NK-92 (cell line): Measurements from ENCODE around the gene ZPBP2.

Experiments used
- DNase-seq: peaks from one replicate; lab custom pipeline; 2025; ENCODE audit not compliant: unreplicated experiment; lab: John Stamatoyannopoulos, UW

The ZPBP2 gene

DNA sequence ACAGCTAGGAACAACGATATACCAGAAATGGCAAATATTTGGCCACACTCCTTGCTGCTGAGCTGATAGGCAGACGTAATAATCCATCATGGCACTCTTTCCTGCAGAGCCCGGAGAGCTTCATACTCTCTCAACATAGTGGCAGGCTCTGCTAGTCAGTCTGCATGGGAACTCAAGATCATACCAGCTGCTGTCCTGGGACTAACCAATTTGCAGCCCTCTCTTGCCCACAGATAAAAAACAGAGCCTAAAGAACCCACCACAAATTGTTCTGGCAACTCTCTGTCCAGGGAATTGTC, 36.9 kb downstream of the ZPBP2 start:
- DNase-seq: no peak

DNA sequence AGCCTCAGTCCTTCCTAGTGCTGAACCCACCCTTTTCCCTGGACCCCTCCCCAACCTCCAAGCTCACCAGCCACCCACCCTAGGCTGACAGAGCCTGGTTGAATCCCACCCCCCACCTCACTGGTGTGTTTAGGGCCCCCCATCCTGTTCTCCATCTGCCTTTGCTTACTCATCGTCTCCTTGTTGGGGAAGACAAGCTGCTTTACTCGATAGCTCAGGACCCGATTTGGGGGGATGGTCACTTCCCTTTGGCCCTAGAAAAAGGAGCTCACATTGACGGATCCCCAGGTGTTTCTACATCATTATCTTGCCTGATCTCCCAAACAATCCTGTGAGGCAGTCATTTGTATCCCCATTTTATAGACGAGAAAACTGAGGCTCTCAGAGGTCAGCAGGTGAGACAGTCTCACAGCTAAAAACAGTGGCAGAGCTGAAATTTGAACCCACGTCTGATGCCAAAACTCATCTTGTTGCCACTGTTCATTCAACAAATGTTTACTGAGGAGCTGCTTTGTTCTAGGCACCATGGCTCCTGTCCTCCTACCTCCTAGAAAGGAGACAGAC, 40.9 kb downstream of the ZPBP2 start:
- DNase-seq: no peak

DNA sequence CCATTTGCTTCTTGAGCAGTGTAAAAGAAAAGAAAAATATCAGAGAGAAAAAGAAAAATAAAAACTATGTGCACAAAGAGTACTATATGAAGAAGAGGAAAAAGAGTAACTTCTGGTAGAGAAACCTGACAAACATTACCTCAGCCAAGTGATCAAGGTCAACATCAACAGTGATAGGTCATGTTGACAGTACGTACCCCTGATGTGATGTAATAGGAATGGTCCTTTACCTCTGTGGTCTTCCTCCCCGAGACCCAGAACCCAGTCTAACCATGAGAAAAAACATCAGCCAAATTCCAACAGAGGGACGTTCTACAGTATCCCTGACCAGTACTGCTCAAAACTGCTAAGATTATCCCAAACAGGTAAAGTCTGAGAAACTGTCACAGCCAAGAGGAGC, 46.0 kb downstream of the ZPBP2 start:
- DNase-seq: no peak

DNA sequence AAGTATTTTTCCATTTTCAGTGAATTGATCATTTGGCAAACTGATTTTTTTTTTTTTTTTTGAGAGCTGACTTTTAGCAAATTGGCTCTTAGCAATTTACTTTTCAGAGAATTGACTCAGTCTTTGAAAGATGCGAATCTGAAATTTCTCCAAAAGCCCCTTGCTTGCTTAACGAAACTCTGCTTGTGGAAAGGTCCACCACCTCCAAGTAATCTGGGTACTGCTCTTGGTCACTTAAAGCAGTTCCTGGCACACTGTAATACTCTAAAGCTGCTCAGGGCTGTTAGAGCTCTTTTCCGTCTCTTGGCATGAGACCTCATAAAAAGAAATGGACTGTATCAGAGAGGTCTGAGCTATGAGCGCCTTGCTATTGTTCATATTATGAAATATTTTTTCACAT, 47.6 kb downstream of the ZPBP2 start:
- DNase-seq: no peak

DNA sequence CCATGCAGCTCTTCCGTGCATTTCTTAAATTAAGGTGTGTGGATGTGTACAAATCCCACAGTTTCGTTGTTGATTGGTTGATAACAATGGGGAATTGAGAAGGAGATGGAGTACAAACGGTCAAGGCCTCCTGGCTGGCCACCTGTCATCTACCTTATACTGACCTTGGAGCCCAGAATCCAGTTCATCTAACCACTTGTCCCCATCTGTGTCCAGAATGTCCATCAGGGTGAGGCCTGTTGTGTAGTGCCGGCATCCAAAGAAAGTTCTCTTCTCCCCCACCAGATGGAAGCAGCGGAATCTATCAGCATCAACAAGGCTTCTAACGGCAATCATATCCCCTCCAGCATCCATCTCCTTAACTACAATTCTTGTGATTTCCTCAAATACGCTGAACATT, 48.9 kb downstream of the ZPBP2 start:
- DNase-seq: no peak

DNA sequence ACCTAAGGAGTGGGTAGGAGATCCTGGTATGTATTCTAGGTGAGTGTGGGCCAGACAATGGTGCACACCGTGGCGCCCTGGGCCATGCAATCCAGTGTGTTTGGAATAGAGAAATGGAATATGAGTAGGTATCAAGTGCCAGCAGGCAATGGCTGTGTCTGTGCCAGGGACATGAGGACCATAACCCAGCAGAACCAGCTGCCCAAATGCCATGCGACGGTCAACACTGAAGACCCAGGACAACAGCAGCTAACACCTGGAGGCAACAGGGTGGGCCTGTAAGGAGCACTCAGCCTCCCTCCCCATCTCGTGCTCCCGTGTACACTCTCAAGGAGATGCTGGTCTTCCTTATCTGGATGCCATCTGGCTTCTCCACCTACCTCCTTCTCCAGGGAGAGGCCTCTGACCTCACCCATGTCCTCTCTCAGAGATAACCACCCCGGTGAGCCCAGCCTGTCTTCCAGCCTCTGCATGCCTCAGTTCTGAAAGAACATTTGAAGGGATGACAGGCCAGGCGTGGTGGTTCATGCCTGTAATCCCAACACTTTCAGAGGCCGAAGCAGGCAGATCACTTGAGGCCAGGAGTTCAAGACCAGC, 51.2 kb downstream of the ZPBP2 start:
- no peak for DNase-seq

DNA sequence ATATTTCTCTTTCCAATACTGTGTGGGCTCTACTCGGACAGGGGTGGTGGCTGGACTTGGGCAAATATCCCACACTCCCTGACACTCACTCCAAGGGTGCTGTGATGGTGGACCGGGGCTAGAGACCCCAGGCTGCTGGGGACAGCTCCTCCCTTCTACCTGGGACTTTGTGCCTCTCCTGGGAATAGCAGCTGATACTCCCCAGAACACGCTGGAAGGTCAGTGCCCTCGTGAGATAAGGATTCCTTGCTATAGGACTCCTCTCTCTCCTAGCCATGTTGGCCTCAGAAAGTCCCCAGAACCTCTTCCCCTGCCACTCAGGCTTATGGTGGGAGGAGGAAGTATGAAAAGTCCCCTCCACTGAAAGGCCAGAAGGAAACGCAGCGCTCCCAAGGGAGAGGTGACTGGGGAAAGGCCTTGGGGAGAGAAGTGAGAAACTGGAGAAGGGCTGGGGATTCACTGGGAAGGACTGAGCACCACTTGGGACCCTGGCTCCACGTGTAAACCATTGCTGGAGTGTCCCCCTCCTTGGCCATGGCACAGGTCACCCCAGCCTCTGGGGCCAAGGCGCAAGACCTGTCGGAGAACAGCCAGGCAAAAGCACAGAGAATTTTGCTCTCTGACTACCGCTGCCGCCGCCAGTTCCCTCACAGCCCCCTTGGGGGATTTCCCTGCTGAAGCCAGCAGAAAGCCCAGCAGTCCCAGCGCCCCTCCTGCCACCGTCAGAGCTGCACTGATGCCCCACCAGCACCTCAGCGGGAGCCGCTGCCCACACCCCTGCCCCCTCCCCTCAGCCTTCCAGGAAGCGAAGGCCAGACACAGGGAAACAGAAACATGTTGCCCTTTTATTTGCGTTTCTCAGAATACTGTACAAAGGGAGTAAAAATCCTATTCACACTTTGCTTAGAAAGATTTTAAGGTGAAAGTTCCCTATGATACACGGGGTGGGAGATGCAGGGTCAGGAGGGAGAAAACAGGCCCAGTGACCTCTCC, 52.5 kb downstream of the ZPBP2 start:
- DNase-seq: no peak

DNA sequence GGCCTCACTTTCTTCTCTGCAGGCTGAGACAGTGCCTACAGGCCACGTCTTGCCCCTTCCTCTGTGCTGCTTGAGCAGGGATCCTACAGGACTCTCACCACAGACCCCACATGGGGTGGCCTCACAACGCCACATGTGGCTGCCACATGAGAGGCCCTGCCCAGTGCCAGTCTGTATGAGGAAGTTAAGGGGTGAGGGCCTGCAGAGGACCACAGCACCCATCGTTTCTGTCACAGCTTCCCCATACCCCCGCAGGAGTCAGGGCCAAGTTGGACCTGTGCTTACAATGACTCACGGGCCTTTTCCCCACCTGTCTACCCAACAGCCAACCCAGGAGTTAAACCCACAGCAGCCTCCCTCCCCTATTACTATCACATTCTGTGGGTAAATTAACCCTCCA, 53.3 kb downstream of the ZPBP2 start:
- DNase-seq: no peak

DNA sequence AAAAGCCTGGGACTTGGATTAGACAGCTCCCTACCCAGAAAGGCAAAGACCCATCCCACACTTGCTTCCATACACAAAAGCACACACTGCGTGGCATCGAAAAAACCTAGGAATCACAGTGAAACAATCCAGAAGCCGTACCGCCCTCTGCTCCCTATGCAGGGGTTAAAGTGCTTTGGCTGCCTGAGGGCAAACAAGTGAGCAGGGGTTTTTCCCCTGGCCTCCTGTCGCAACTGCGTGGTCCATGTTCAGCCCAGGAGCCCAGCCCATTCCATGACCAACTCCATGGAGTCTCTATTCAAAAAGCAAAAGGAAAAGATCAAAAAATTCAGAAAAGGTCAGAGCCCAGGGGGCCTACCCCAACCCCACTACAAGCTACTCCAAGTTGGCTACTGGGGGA, 54.0 kb downstream of the ZPBP2 start:
- no peak for DNase-seq

DNA sequence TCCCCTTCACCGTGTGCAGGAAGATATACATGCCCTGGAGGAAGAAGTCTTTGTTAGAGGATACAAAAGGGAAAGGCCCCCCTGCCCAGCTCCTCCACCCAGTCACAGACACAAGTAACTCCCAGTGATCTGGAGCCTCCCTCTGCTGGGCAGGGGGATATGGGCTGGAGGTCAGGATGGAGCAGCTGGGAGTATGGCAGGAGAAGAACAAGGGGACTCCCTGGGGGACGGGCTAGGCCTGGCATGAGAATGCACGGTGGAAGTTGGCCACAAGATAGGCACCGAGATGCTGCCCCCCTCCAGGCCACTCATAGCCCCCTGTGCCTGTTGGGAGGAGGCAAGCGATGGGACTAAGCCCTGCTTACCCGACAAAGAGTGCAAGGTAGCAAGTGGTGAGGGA, 55.2 kb downstream of the ZPBP2 start:
- no peak for DNase-seq

DNA sequence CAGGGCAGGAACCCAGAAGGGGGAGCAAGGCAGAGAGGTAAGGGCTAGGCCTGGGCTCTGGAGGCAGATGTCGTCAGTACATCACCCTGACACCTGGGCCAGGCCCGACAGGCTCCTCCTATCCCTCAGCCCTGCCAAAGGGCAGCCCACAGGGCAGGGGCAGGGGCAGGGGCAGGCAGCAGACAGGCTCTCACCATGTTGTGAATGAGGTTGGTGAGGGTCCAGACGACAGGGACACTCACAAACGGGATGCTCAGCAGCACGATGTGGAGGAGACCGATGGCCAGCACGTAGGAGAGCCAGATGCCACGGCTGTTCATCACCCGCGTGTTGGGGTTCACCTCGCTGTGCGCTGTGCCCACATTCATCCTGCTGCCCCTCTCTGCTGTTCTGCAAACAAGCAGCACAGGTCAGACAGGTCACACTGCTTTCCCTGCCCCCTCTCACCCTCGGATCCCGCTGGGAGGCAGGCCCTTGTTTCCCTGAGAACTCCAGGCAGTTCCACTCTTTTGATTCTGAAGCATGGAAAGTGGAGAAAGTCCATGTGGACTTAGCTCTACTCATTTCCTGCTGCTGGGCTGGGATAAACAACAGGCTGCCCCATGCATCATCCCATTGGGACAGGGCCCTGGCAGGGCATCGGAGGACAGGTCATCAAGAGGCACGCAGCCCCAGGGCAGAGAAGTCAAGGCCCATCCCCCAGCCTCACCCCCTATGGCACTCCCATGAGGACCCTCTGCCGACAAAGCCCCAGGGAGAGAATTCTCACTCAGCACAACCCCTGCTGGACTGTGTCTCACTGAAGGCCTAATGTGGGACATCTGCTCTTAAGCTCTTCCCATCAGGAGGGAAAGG, 56.1 kb downstream of the ZPBP2 start:
- DNase-seq: no peak

DNA sequence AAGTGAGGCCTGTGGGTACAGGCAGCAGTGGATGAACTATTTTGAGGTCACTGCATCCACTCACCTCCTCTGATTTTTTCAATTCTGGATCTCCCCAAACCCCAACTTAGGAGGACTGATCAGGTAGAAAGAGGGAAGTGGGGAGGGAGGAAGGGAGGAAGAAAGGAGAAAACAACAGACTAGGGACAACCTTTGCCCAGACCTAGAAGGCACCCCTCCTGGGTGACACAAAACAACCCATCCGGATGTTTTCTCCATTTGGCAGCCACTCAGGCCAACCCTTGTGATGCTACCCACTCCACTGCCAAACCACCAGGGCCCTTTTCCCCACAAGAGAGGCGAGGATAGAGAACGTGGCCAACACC, 56.7 kb downstream of the ZPBP2 start:
- no peak for DNase-seq

DNA sequence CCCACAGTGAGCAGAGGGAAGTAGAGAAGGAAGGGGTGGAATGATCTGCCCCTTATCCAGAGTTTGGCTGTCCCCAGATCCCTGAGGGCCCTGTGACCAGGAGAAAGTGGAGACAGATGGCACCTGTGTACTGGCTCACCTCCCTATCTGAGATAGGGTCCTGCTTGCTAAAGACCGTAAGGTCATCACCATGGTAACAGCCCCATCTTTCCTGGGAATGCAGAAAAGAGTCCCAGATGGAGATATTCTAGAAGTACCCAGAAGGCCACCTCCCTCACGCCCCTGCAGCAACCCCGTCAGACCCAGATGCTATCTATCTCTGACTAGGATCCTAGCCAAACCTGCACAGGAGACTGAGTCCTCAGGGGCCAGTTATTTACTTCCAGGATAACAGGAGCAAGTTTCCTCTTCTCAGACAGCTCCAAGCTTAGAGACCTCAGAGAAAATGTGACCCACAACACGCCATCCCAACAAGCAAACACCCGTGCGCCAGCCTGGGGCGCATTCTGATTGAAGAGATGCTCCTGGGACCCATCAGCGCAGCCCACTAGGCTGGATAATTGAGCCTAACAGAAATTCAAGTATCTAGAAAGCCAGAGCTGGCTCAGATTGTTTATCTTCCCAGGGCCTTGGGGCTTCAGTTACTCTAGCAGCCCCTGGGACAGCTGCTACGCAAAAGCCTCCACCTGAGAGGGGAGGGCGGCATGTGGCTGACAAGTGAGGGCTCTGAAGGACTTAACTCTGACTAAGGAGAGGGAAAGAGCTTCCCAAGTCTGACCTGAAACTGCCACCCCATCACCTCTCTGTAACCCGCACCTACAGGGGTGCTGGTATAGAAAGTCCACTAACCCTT, 57.5 kb downstream of the ZPBP2 start:
- no peak for DNase-seq

DNA sequence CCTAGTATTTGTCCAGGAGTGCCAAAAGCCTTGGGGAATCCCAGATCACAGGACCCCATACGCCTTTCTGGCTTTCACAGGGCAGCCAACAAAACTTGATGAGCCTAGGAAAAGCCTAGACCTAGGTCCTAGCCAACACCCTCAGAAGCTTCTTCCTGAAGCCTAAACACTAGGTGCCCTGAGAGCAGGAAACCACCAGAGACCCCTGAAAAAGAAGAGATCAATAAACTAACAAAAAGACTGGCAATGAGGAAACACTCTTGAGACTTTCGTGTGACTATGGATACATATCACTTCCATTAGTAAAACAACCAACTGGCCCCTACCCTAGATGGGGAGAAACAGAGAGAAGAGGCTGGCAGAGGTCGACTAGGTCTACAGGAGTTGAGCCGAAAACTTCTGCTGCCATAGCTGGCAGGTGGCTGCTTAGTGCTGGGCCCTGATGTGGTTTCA, 58.2 kb downstream of the ZPBP2 start:
- no peak for DNase-seq

DNA sequence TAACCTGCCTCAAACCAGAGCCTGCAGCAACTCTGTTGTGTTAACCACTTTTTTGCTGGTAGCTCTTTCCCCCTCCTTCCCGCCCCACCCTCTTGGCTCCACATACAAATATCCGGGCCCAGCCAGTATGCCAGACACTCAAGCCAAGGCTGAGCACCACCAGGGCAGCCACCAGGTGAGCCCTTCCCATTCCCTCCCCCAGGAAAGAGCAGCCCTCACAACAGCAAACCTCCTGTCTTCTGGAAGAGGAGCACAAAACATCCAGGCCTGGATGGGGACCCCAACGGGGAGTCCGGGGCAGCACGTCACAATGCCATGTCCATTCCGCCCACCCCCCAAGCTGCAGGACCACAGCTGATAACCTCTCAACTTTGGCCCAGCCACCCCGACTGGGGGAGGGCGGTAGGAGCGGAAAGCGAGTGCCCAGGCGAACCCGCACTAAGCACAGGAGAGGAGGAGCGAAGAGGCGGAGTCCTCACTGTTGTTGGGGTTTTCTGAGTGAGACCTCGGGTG, 58.6 kb downstream of the ZPBP2 start:
- no peak for DNase-seq
